Stimulated activated CD8-positive, alpha-beta memory T cell treated with anti-CD3 and anti-CD28 coated beads, Interleukin-4, amount 100 ng/mL, for 4 hours (primary cell): Measurements from ENCODE around the gene HAUS8.
A peak's percentile ranks its signal among the peaks of the same experiment; 100 is the strongest.
"Not testable (repeated sequence)": the region's sequence is repeated elsewhere in the genome, so short reads cannot be mapped to it uniquely, and the experiment has no call there.

Source experiments
- DNase-seq, 2 donors: peaks; one replicate each; pipeline ENCODE4 v3.0.0-alpha.2; 2020; ENCODE audit warnings: low read depth in 2 of 2, low spot score in 1 of 2

HAUS8 gene

DNA sequence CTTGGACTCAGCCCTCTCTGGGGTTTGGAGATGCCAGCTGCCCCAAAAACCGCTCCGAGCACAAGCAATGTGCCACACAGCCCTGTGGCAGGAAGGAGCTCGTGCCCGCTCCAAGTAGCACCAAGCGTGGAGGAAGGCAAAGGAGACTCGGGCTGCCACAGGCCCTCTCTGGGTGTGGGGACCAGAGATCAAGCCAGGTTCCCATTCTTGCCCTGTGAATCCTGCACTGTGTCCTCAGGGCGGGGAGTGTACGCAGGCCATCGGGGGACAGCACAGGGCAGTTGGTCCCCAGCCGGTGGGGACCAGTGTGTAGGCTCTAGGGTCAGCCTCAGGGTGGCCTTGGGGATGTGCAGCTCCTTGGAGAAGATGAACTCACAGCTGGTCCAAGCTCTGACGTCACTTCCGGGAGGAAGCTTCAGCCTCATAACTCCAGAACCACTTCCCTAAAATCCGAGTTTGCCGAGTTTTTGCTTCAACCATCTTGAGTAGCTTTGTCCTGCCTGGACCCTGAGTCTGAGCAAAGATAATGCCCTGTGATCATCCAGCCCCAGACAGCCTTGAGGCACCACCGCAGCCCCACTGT, 39.3 kb downstream of the HAUS8 start:
- DNase-seq = no peak

GRCh38 chr19:17031741-17032140, 43.5 kb downstream of the HAUS8 start:
- DNase-seq = no peak

GRCh38 chr19:17027535-17027975, 47.7 kb downstream of the HAUS8 start:
- no peak for DNase-seq

DNA sequence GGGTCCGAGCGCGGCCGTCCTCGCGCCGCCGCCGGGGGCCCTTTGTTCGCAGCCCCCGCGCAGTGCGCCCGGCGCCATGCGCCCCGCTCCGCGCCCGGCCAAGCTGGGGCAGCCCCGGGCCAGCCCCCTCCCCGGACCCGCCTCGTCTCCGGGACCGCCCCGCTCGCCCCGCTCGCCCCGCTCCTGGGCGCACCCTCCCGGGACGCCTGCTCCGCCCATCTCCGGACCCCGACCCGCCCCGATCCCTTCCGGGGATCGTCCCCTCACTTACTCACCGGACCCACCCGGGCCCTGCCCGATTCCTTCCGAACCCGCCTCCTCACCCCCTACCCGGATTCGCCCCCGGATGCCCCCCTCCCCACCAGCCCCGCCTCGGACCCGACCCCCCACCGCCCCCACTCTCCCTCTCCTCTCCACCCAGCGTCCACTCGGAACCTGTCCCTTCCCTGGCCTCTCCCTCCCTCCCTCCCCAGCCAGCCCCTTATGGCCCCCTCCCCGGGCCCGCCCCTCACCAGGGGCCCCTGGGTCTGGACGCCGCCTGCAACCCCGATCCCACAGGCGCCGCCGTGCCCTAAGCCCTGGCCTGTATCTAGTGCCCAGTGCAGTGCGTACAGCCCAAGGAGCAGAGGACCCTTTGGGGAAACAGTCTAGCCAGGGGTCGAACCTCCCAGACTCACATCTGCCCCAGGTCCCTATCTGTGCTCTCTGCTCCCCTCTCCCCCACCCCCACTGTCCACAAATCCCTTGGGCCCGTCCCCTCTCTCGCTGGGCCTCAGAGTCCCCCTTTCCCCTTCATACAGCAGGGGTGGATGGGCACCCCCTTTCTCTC, 48.3 kb downstream of the HAUS8 start, which contains the start of gene CPAMD8:
TSS of gene CPAMD8 (minus strand) at position 105 of the 829 bp plus-strand sequence. CDS start 168 bp downstream, outside the sequence.
- DNase-seq = no peak

DNA sequence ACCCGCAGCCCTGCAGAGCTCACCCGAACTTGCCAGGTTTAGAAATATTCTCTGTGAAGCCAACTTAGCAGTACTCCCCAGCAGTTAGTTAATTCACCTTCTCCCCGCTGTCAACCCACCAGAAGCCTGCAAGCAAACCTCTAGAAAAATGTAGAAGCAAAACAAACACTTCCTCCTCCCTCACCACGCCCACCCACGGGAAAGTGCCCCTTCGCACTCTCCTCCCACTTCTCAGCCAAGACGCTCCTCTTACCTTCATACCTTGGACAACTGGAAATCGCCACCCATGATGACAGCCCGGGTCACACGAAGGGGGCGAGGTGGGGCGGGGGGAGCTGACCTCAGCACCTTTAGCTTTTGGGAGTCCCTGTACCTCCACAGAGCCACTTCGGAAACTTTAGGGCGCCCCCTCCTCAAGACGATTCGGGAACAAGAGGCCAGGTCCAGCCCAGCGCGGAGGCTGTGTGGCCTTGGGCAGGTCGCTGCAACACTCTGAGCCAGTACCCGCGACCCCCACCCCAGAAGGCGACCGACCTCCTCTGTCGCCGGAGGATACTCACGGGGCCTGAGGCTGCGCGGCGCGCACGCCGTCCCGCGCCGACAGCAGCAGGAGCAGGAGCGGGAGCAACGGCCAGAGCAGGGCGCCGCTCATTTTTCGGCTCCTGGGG, 49.1 kb downstream of the HAUS8 start:
- DNase-seq = no peak

DNA sequence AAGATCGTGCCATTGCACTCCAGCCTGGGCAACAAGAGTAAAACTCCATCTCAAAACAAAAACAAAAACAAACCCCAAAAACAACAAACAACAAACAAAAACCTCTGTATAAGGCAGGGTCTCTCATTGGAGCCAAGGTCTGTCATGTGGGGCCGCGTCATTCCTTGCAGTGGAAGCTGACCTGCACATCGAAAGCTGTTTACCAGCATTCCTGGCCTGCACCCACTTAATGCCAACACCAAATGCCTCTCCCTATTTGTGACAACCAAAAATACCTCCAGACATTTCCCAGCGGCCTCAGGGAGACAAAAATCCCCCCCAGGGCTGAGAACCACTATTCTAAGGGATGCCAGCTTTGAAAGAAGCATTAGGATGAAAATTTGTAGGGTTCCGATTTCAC, 49.9 kb downstream of the HAUS8 start:
- no peak for DNase-seq

GRCh38 chr19:17024941-17025340, 50.3 kb downstream of the HAUS8 start:
- not testable (repeated sequence) for DNase-seq

GRCh38 chr19:17023805-17024204, 51.4 kb downstream of the HAUS8 start:
- no peak for DNase-seq

- DNase-seq = no peak
Observed at GRCh38 chr19:17022738-17023137, 52.5 kb downstream of the HAUS8 start.

DNA sequence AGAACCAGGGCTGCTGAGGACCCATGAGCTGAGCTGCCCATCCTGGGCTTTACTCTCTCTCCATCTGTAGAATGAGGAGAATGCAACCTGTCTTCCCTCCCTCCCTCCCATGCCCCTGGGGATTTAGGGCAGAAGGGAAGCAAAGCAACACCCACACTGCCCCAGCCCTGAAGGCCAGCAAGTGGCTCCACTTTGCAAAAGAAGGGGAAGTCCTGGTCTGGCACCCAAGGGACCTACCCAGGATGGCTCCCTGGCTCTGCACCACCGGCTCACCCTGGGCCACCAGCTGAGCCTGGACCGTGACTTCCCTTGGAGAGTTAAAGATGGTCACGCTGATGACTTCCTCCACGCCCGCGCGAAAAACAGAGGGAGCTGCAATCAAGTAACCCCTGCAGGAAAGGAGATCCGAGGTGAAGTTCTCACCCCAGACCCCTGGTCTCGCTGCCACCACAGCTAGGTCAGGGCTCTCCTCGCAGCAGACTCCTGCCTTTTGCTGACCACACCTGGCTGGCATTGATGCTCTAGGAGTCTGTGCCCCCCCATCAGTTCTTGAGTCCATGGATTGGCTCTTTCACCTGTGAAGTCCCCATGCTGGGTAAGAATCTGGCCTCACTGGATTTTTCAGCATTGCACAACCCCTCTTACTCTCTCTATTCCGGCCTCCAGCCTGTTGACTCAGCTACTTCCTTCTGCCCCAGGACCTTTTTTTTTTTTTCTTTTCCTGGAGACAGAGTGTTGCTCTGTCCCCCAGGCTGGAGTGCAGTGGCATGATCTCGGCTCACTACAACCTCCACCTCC, 53.3 kb downstream of the HAUS8 start:
- no peak for DNase-seq

DNA sequence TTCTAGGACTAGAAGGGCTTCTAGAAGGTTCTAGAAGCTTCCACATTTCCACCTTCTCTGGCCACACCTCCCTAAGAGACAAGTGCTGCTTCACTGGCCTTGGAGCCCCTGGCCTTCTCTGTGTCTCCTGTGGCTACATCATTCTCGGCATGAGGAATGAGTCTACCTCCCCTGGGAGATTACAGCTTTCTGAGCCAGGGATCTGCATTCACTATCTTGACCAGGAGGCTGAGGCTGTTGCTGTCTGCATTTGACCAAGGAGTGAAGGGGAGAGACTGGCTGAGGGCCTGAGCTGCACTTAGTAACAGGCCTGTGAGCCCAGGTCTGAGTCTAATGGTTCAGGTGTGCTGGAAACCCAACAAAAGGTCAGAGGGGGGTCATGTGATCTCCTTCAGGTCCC, 53.9 kb downstream of the HAUS8 start:
- no peak for DNase-seq

GRCh38 chr19:17020823-17021222, 54.4 kb downstream of the HAUS8 start:
- no peak for DNase-seq

DNA sequence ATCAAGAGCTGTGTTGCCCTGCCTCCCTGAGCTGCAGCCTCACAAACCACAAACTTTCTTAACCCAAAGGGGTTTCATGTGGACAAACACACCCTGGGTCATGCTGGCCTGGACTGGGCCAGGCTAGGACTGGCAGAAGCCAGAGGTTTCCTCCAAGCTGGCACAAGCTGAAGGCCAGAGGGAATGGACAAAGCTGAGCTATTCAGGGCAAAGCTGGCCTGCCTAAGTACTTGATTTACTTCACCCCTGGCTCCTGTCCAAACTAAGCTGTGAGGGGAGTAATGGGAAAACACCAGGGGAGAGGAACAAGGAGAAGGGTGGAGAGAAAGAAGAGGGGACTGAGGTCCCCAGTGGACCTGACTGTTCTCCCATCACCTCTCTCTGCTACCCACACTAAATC, 54.9 kb downstream of the HAUS8 start:
- no peak for DNase-seq

DNA sequence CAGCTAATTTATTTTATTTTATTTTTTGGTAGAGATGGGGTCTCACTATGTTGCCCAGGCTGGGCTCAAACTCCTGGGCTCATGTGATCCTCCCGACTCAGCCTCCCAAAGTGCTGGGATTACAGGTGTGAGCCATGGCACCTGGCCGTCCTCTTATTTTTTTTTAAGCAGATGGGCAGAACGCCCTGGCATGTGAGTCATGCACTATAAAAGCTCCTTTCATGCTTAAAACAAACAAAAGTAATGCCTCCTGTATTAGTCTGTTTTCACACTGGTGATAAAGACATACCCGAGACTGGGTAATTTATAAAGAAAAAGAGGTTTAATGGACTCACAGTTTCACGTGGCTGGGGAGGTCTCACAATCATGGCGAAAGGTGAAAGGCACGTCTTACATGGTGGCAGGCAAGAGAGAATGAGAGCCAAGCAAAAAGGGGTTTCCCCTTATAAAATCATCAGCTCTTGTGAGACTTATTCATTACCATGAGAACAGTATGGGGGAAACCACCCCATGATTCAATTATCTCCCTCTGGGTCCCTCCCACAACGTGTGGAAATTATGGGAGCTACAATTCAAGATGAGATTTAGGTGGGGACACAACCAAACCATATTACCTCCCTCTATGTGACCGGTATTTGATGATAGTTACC, 60.9 kb downstream of the HAUS8 start:
- DNase-seq = not testable (repeated sequence)

DNA sequence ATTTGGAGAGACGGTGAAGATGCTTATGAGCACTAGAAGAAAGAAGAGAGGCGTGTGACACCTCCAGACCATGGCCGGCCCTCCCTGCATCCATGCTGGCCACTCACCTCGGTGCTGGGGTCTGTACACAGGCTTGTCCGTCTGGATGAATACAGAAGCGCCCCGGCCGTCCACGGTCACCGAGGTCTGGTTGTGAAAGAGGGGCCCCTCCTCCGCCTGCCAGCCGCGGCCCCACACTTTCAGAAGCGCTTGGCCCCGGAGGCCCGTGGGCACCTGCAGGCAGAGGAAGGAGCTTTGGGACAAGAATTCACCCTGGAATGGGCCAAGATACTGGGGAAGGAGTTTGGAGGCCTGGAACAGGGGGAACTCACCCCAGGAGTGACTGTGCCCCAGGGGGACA, 63.8 kb downstream of the HAUS8 start:
- no peak for DNase-seq

DNA sequence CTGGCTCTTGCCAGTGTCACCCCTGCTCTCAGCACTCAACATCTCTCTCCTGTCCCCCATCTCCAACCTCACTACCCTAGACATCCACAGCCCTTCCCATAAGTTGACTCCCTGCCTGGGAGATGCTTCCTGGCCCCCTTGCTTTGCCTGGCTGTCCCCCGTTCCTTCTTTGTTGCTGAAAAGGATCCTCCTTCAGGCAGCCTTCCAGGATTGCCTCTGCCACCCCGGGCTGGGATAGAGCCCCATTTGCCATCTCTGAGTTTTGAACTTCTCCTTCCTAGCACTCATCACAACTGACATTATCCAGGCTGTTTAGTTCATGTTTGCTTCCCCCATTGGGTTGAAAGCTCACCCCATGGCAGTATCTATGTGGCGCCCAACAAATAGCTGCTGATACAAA, 68.7 kb downstream of the HAUS8 start:
- no peak for DNase-seq

- DNase-seq = no peak
Observed at GRCh38 chr19:17005000-17005399, 70.3 kb downstream of the HAUS8 start.

- DNase-seq = no peak
Observed at GRCh38 chr19:17004386-17004785, 70.9 kb downstream of the HAUS8 start.

DNA sequence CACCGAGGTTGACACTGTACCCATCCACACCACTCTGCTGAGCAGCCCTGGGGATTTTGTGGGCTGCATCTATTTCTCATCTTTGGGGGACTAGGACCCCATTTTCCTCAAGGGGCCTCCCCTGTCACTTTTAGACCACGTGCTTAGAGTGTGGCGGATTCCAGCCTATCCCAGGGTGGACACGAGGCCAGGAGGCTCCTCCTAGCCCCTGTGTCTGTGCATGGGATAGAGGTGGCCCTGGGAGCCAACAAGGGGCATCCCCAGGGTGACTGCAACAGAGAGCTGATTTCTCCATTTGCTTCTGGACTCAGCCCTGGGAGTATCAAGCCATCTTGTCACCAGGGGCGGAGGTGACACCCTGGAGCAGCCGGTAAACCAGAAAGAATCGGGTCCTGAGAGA, 72.8 kb downstream of the HAUS8 start:
- no peak for DNase-seq

- peak; percentile 30 to 42 for DNase-seq
Observed at GRCh38 chr19:17001603-17002183, 73.6 kb downstream of the HAUS8 start.
